GM12873 (cell line): ENCODE measurements around the gene CUL9.

Source experiments
- TF ChIP-seq, protein P1 (sequence below): IDR thresholded peaks from 2 replicates; pipeline ENCODE4 v1.5.1; 2012; ENCODE audit warnings: low read depth, mild to moderate bottlenecking, moderate library complexity, low read length, control low read depth; ENCODE audit not compliant: insufficient read depth; ENCODE audit errors: missing control alignments

Gene CUL9

GRCh38 chr6:43261198-43261597 is 79.2 kb downstream of the CUL9 start:
- TF ChIP-seq, protein P1, sequence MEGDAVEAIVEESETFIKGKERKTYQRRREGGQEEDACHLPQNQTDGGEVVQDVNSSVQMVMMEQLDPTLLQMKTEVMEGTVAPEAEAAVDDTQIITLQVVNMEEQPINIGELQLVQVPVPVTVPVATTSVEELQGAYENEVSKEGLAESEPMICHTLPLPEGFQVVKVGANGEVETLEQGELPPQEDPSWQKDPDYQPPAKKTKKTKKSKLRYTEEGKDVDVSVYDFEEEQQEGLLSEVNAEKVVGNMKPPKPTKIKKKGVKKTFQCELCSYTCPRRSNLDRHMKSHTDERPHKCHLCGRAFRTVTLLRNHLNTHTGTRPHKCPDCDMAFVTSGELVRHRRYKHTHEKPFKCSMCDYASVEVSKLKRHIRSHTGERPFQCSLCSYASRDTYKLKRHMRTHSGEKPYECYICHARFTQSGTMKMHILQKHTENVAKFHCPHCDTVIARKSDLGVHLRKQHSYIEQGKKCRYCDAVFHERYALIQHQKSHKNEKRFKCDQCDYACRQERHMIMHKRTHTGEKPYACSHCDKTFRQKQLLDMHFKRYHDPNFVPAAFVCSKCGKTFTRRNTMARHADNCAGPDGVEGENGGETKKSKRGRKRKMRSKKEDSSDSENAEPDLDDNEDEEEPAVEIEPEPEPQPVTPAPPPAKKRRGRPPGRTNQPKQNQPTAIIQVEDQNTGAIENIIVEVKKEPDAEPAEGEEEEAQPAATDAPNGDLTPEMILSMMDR, result no peak

GRCh38 chr6:43262000-43262779 is 80.2 kb downstream of the CUL9 start:
- TF ChIP-seq, protein P1, result no peak

DNA sequence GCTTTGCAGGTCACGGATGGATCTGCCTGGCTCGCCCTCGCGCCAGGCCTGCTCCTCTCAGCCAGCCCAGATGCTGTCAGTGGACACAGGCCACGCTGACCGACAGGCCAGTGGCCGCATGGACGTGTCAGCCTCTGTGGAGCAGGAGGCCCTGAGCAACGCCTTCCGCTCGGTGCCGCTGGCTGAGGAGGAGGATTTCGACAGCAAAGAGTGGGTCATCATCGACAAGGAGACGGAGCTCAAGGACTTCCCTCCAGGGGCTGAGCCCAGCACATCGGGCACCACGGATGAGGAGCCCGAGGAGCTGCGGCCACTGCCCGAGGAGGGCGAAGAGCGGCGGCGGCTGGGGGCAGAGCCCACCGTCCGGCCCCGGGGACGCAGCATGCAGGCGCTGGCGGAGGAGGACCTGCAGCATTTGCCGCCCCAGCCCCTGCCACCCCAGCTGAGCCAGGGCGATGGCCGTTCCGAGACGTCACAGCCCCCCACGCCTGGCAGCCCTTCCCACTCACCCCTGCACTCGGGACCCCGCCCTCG is 80.9 kb downstream of the CUL9 start:
- TF ChIP-seq, protein P1, result no peak

DNA sequence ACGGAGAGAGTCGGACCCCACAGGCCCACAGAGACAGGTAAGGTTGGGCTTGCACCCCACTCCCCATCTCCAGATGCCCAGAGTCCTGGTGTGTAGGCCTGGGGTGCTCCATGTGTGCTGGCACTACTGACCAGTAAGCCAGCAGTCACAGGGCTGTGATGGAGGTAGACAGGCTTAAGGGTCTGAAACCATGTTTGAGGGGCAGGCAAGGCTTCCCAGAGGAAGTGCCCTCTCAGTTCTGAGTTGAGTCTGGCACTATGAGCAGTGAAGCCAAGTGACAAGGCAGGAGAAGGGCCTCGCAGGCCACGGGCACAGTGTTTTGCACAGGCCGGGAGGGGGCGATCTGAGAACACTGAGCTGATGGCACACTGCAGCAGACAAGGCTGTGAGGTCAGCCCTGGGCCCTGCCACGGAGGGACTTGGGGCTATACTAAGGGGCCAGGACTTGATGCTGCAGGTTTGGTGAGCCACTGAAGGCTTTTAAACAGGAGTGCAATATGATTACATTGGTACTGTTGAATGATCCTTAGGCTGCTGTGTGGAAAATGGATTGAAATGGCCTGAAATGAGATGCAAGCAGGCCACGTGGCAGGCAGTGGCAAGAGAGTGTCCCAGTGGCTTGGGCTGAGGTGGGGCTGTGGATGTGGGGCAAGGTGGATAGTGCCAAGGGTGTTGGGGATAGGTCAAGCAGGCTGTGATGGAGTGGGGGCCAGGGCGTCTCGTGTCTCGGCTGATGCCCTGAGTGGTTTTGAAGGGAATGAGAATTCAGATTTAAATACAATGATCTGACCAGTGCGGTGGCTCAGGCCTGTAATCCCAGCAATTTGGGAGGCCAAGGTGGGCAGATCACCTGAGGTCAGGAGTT is 81.5 kb downstream of the CUL9 start:
- TF ChIP-seq, protein P1, result peak; percentile 95

DNA sequence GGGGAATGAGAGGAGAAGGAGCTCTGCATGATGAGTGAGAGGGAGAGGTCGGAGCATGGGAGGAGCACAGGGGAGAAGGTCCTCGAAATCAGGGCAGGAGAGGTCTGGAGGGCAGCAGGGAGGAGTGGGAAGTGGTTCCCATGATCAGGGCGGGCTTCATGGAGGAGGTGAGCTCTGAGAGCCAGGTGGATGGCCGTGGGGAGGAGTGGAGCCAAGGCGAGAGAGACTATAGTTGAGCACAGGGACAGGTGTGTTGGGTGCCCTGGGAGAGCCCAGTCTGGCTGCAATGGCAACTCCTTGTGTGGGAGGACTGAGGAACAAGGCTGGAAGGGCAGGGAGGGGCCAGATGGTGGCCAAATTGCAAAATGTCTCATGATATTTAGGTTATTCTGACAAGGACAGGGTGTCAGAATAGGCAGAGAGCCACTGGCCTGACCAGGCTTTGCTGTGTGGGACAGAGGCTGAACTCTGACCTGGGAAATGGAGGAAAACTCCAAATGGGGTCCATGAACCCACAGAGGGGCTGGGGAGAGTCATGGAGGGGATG is 82.7 kb downstream of the CUL9 start:
- TF ChIP-seq, protein P1, result no peak

- TF ChIP-seq, protein P1, result no peak
These were observed 83.6 kb downstream of the CUL9 start for GRCh38 chr6:43265564-43265963.

DNA sequence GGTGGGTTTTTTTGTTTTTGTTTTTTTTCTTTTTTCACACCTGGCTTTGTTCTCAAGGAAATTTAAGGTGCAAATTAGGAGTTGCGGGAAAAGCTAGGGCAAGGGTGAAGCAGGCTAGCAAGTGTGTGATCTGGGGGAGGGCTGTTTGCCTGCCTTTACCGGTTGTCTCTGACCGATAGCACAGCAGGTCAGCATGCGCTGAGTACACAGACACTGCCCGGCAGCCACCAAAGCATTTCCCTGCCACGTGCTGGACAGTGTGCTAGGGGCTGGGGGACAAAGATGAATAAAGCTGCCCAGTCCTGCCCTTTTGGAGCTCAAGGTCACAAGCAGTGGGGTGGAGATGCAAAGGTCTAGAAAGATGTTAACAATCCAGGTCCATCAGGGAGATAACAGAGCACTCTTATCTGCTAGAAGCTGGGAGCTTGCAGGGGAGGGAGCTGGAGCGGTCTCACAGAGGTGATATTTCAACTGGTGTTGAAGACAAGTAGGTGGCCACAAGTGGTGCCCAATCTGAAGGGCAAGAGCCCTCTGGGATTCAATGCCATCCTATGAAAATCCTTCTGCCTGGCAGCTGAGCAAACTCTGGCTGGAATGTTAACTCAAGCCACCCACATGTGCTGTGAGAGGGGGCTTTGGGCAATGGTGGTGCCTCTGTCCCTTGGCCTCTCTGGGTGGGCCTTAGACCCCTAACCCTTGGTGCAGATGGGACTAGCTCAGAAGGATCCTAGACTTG is 85.8 kb downstream of the CUL9 start:
- TF ChIP-seq, protein P1, result no peak
